CD4-positive, alpha-beta T cell (primary cell): ENCODE measurements around the gene TIMD4. TPM values are rescaled to one million over a fixed set of nuclear protein-coding genes. Genes with fewer than 3 reads are reported as not detected.
"Not testable (repeated sequence)": the region's sequence is repeated elsewhere in the genome, so short reads cannot be mapped to it uniquely, and the experiment has no call there.

Experiments
- ATAC-seq: fragments of 200-7000 bp; cut with Tn5 transposase; one replicate; pipeline ENCODE4 v1.10.0; 2022; ENCODE audit warnings: mild to moderate bottlenecking; ENCODE audit not compliant: poor library complexity
- CTCF ChIA-PET: fragments of 350-600 bp; sonication (Branson Sonifier 250); formaldehyde crosslinking; loops from one replicate; lab custom pipeline; 2021; ENCODE audit warnings: antibody characterized with exemption, inconsistent platforms; lab: Charles Lee
- POLR2A ChIA-PET: fragments of 350-600 bp; sonication (Branson Sonifier 250); formaldehyde crosslinking; loops from one replicate; lab custom pipeline; 2021; ENCODE audit warnings: antibody characterized with exemption, inconsistent platforms; lab: Charles Lee
- DNase-seq, 14 experiments: peaks; one replicate each; pipeline ENCODE4 v3.0.0-alpha.2; 2013 to 2020; ENCODE audit warnings: mixed read lengths in 2 of 14
- H3K27ac ChIP-seq, 2 donors: one replicate each; pipeline versions ENCODE4 v1.5.1 to v1.7.0; 2013; ENCODE audit warnings: low read length in 2 of 2, low read depth in 1 of 2, mild to moderate bottlenecking in 1 of 2
- H3K27me3 ChIP-seq, 2 experiments: 1 replicate in 1 of 2; 2 replicates in 1 of 2; pipeline versions ENCODE4 v1.6.1 to v1.7.0; 2013; ENCODE audit warnings: low read length in 2 of 2, control low read depth in 1 of 2, mild to moderate bottlenecking in 1 of 2, moderate library complexity in 1 of 2; ENCODE audit not compliant: insufficient read depth in 2 of 2, control insufficient read depth in 1 of 2
- H3K36me3 ChIP-seq: one replicate; pipeline ENCODE4 v1.6.1; 2013; ENCODE audit warnings: low read length, control low read depth; ENCODE audit not compliant: insufficient read depth
- H3K4me1 ChIP-seq: one replicate; pipeline ENCODE4 v1.6.1; 2013; ENCODE audit warnings: low read length, control low read depth; ENCODE audit not compliant: insufficient read depth
- H3K4me3 ChIP-seq: one replicate; pipeline ENCODE4 v1.5.1; 2013; ENCODE audit warnings: mild to moderate bottlenecking, low read length, moderate library complexity
- H3K9me3 ChIP-seq, 2 experiments: 1 replicate in 1 of 2; 2 replicates in 1 of 2; pipeline versions ENCODE4 v1.6.1 to v1.7.0; 2013; ENCODE audit warnings: low read length in 2 of 2, mild to moderate bottlenecking in 2 of 2, control low read depth in 1 of 2, moderate library complexity in 1 of 2; ENCODE audit not compliant: control insufficient read depth in 1 of 2, insufficient read depth in 1 of 2
- H3K27ac Mint-ChIP-seq: one replicate; pipeline ENCODE4 v1.8.0; 2020; ENCODE audit warnings: mixed read lengths
- H3K27me3 Mint-ChIP-seq: one replicate; pipeline ENCODE4 v1.8.0; 2021; ENCODE audit warnings: mixed read lengths
- H3K36me3 Mint-ChIP-seq: one replicate; pipeline ENCODE4 v1.8.0; 2021; ENCODE audit warnings: low read depth, mixed read lengths
- H3K4me1 Mint-ChIP-seq: one replicate; pipeline ENCODE4 v1.8.0; 2021; ENCODE audit warnings: low read depth, mixed read lengths
- H3K4me3 Mint-ChIP-seq: one replicate; pipeline ENCODE4 v1.8.0; 2020; ENCODE audit warnings: mild to moderate bottlenecking, mixed read lengths
- H3K9me3 Mint-ChIP-seq: one replicate; pipeline ENCODE4 v1.8.0; 2020; ENCODE audit warnings: mixed read lengths
- CTCF ChIP-seq: fragments of 200-600 bp; IDR thresholded peaks from one replicate; pipeline ENCODE4 v1.8.0; 2022; ENCODE audit warnings: antibody characterized with exemption, mild to moderate bottlenecking
- intact Hi-C, 2 experiments: fragments of 100-400 bp; cut with DNase I in 1 of 2; cut with micrococcal nuclease in 1 of 2; formaldehyde crosslinking; loops; one replicate each; pipeline versions ENCODE4 v1.15.1 to v1.9.0; 2023 to 2025; cut with DNase I, micrococcal nuclease
- total RNA-seq, 174 experiments: library from RNA in 2 of 174; stranded (reverse) in 2 of 174; gene quantifications; one replicate each; pipeline ENCODE4 v1.2.3 and lab custom pipeline; 2021 to 2026

TIMD4 gene
- total RNA-seq, 2 experiments from 2014 or later, result 1.6 to 2.0 TPM

GRCh38 chr5:156927545-156927944, 35.5 kb downstream of the TIMD4 start:
- Mint-ChIP-seq H3K4me3 (no peak overlapping the region), H3K4me1 (peaks cover 50% of the 10 kb centered on the region), H3K36me3 (no peaks in the 10 kb centered on the region), H3K27ac (peak overlapping the region; percentile 14), H3K27me3 (no peaks in the 10 kb centered on the region), H3K9me3 (peaks cover 4% of the 10 kb centered on the region)
- DNase-seq (no peak), ATAC-seq (no peak)
- ChIA-PET POLR2A (interaction anchor here (2.8 kb wide), 1 partner anchor 13 kb away, joined by 17 read pairs; no protein-coding TSS in a partner anchor), CTCF (no interaction called here)
- Histone ChIP-seq H3K4me1 (peaks cover 29% of the 10 kb centered on the region), H3K4me3 (no peak overlapping the region), H3K36me3 (no peaks in the 10 kb centered on the region), H3K27ac (no peak overlapping the region), H3K27me3 (no peaks in the 10 kb centered on the region), H3K9me3 (peaks cover 0 to 5% of the 10 kb centered on the region in 2 experiments)
- TF ChIP-seq CTCF, result no peak
- intact Hi-C loops, result no loop called here

- peaks cover 54% of the 10 kb centered on the region for H3K4me1 Mint-ChIP-seq
- H3K9me3 Mint-ChIP-seq, CTCF ChIA-PET, H3K9me3 ChIP-seq, H3K4me3 Mint-ChIP-seq, H3K27me3 Mint-ChIP-seq, H3K4me3 ChIP-seq, POLR2A ChIA-PET, DNase-seq, ATAC-seq, H3K36me3 Mint-ChIP-seq, H3K36me3 ChIP-seq, H3K27ac ChIP-seq, H3K27ac Mint-ChIP-seq, H3K27me3 ChIP-seq, intact Hi-C loops: not testable (repeated sequence)
- H3K4me1 ChIP-seq, result peaks cover 43% of the 10 kb centered on the region
Observed at GRCh38 chr5:156925767-156926166, 37.3 kb downstream of the TIMD4 start.

- POLR2A ChIA-PET, result no interaction called here
Observed at GRCh38 chr5:156922207-156922792, 40.7 kb downstream of the TIMD4 start.

More at GRCh38 chr5:156922207-156922792, 40.7 kb downstream of the TIMD4 start:
- no peaks in the 10 kb centered on the region for H3K36me3 ChIP-seq
- peak overlapping the region; percentile 6 for H3K4me3 ChIP-seq
- Mint-ChIP-seq H3K27me3 (no peaks in the 10 kb centered on the region), H3K36me3 (no peaks in the 10 kb centered on the region), H3K4me3 (peak overlapping the region; percentile 56), H3K9me3 (no peaks in the 10 kb centered on the region), H3K27ac (peak overlapping the region; percentile 32), H3K4me1 (peaks cover 47% of the 10 kb centered on the region)
- ATAC-seq, result peak; percentile 17
- H3K4me1 ChIP-seq, result peaks cover 22% of the 10 kb centered on the region
- no peak for TF ChIP-seq CTCF
- no peaks in the 10 kb centered on the region for H3K9me3 ChIP-seq
- no peak overlapping the region for H3K27ac ChIP-seq
- no peaks in the 10 kb centered on the region for H3K27me3 ChIP-seq
- intact Hi-C loops, result no loop called here
- peak in 1 of 14 experiments; percentile 47 for DNase-seq
- CTCF ChIA-PET, result no interaction called here
